ENCODE results near the gene SLC2A4.
A peak's percentile ranks its signal among the peaks of the same experiment; 100 is the strongest.

Gene SLC2A4

DNA sequence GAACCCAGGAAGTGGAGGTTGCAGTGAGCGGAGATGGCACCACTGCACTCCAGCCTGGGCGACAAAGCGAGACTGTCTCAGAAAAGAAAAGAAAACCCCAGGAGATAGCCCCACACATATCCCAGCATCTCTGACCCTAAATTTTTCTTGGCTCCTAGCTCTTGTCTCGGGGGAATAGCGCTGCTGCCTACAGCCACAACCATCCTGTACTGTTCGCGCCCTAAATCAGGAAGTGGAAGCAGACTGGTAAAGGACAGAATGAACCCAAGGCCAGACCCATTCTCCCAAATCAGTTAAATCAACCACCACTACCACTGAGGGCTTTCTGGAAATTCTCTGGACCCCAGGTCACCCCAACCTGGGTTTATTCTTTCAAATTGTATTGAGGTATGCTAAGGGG, 31.7 kb upstream of the SLC2A4 start:
- ChIA-PET CTCF (interaction anchor here (1.5 to 1.6 kb wide), 2 partner anchors 46 to 204 kb away, joined by 4 to 5 read pairs; no protein-coding TSS in a partner anchor), POLR2A (interaction anchor here (1.5 kb wide), 1 partner anchor 9 kb away, joined by 4 read pairs; no protein-coding TSS in a partner anchor)
- TF ChIP-seq, protein P1, sequence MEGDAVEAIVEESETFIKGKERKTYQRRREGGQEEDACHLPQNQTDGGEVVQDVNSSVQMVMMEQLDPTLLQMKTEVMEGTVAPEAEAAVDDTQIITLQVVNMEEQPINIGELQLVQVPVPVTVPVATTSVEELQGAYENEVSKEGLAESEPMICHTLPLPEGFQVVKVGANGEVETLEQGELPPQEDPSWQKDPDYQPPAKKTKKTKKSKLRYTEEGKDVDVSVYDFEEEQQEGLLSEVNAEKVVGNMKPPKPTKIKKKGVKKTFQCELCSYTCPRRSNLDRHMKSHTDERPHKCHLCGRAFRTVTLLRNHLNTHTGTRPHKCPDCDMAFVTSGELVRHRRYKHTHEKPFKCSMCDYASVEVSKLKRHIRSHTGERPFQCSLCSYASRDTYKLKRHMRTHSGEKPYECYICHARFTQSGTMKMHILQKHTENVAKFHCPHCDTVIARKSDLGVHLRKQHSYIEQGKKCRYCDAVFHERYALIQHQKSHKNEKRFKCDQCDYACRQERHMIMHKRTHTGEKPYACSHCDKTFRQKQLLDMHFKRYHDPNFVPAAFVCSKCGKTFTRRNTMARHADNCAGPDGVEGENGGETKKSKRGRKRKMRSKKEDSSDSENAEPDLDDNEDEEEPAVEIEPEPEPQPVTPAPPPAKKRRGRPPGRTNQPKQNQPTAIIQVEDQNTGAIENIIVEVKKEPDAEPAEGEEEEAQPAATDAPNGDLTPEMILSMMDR (IDR thresholded peaks at IDR 0.05; ENCODE audit: insufficient read depth, low read length, missing control alignments), result no peak
- DNase-seq (ENCODE audit: low read depth, low spot score), result no peak
- H3K4me3 ChIP-seq (ENCODE audit: low read depth, low read length), result peak overlapping the region; percentile 88

DNA sequence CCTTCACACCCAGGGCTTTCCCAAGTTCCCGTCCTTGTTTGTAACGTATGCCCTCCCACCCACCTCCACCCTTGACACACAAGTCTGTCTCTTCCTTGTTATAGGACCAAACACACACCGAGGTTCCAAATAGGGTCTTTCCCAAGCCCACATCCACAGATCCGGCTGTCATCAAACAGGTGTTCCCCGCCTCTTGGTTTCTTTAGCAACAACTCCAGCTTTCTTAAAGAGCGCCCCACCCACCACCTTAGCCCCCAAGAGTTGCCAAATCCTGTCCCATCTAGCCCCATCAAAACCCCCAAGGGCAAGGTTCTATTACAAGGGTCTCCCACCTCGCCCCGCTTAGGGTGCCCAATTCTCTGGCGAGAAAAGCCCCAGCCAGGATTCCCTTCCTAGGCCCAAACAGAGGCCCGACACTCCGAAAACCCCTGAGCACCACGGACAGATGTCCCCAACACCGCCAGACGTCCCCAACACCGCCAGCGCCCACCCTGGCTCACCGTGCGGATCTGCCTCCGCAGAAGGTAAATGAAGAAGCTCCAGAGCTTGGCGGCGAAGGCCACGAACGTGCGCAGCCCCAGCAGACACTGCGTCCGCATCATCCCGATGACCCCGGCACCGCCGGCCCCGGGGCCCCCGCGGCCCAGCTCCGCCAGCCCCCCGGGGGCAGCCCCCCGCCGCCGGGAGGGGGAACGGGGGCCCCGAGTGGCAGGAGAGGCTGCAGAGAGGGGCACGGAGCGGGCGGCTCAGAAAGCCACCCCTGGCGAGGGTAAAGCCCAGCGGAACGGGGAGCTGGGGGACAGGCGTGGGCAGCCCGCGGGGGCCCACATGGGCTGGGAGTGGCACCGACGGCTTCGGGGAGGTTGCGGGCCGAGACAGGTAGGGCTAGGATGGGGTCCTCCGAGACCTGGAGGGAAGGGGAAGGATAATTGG, 30.6 kb upstream of the SLC2A4 start:
- CTCF ChIA-PET, result interaction anchor here (0.8 to 1.3 kb wide), 5 partner anchors 10 to 310 kb away, joined by 3 to 5 read pairs (median 3); no protein-coding TSS in a partner anchor
- TF ChIP-seq, protein P1 (IDR thresholded peaks at IDR 0.05; ENCODE audit: insufficient read depth, low read length, missing control alignments), result no peak
- DNase-seq (ENCODE audit: low read depth, low spot score), result no peak
- POLR2A ChIA-PET, result interaction anchor here (0.9 to 1.5 kb wide), 4 partner anchors 8 to 12 kb away, joined by 3 to 7 read pairs (median 5); partner anchors contain the start of genes GABARAP and PHF23
- peak overlapping the region; percentile 88 for H3K4me3 ChIP-seq (ENCODE audit: low read depth, low read length)

DNA sequence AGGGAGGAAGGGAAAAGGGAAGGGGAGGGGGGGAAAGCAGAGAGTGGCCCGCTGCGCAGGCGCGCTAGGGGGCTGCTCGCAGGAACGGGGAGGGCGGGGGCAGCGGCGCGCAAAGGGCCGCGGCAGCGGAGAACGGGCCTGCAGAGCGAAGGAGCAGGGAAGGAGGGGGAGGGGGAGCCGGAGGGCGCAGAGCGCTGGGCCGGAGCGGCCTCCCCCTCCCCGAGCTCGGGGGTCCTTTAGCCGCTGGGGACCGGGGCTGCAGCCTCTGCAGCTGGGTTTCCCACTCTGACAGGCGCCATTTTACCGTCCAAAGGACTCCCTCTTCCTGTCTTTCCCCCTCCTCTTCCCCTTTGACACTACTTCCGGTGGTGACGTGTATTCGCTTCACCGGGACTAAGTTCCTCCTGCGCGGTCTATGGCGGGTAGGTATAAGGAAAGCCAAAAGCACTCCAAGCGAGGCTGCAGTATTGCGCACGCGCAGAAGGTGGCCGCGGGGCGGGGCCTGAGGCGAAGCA, 29.8 kb upstream of the SLC2A4 start, which contains the start of gene CTDNEP1:
TSS of gene CTDNEP1 (minus strand) at position 74 of the 515 bp plus-strand sequence. CDS start 438 bp downstream, outside the sequence.
- TF ChIP-seq, protein P1 (IDR thresholded peaks at IDR 0.05; ENCODE audit: insufficient read depth, low read length, missing control alignments), result no peak
- ChIA-PET CTCF (interaction anchor here (0.8 to 1.3 kb wide), 5 partner anchors 11 to 309 kb away, joined by 3 to 5 read pairs (median 3); no protein-coding TSS in a partner anchor), POLR2A (interaction anchor here (0.9 to 1.2 kb wide), 3 partner anchors 9 to 12 kb away, joined by 3 to 7 read pairs (median 6); partner anchors contain the start of genes GABARAP and PHF23)
- peak within 1 kb of the TSS; percentile 88 for H3K4me3 ChIP-seq (ENCODE audit: low read depth, low read length)
- DNase-seq (ENCODE audit: low read depth, low spot score), result peak; percentile 99

DNA sequence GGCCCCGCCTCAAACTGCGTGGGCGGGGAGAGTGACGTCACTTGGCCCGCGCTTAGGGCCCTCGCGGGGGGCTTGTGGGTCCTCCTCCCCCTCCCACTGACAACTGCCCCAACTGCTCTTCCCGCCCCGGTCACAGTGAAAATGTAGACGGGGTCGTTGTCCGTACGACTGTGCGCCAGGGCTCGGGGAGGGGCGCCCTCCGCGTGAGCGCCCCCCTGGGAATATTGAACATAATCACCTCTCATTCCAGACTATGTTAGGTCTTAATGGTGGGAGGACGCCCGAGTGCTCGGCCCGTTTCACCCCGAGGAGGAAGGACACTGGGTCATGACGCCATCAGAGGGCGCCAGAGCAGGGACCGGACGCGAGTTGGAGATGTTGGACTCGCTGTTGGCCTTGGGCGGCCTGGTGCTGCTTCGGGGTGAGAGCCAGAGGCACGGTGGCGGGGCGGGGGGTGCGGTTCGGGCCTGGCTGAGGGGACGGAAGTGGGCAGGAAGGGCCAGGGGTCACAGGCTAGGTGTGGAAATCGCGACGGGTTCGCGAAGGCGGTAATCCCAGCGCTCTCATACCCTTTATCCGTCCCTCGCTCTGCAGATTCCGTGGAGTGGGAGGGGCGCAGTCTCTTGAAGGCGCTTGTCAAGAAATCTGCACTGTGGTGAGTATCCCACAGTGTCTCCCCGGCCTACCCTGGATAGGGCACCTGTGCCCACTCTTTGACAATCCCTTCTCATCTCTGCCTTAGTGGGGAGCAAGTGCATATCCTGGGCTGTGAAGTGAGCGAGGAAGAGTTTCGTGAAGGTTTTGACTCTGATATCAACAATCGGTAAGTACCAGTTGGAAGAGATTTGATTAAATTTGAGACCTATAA, 29.1 kb upstream of the SLC2A4 start, which contains the start of gene ELP5:
TSS of gene ELP5 (plus strand) at position 40 of the 868 bp plus-strand sequence. CDS start at position 376, 336 bp downstream.
- TF ChIP-seq, protein P1 (IDR thresholded peaks at IDR 0.05; ENCODE audit: insufficient read depth, low read length, missing control alignments), result peak; percentile 24
- CTCF ChIA-PET, result interaction anchor here (1.3 kb wide), 1 partner anchor 43 kb away, joined by 3 read pairs; no protein-coding TSS in a partner anchor
- peak; percentile 60 for DNase-seq (ENCODE audit: low read depth, low spot score)
- H3K4me3 ChIP-seq (ENCODE audit: low read depth, low read length), result peak within 1 kb of the TSS; percentile 88
- POLR2A ChIA-PET, result interaction anchor here (1.0 to 1.2 kb wide), 2 partner anchors 10 to 13 kb away, joined by 3 to 6 read pairs; partner anchors contain the start of gene PHF23

DNA sequence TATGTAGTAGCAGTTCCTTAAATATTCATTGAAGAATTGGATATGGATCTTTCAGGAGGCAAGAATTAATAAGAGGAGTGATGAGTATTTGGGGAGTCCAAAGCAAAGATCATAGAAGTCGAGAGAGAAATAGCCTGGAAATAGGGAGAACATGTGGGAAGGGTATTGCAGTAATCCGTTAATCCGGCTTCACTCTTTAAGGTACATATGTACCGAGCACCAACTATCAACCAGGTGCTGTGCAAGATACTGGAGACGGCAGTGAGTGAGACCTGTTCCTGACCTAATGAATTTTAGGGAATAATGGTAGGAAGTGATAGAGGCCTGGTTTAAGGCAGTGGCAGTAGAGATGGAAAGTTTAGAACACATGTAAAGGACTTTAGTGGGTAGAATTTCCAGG, 28.4 kb upstream of the SLC2A4 start:
- DNase-seq (ENCODE audit: low read depth, low spot score), result no peak
- CTCF ChIA-PET, result interaction anchor here (2.2 kb wide), 1 partner anchor 12 kb away, joined by 9 read pairs; no protein-coding TSS in a partner anchor
- POLR2A ChIA-PET, result no interaction called here
- TF ChIP-seq, protein P1 (IDR thresholded peaks at IDR 0.05; ENCODE audit: insufficient read depth, low read length, missing control alignments), result no peak
- H3K4me3 ChIP-seq (ENCODE audit: low read depth, low read length), result peak overlapping the region; percentile 84

Measured in AG04449 (cell line).